Measurements from ENCODE around the gene TCEA2. TPM values are rescaled to one million over a fixed set of nuclear protein-coding genes. Genes with fewer than 3 reads are reported as not detected.

Gene TCEA2
- total RNA-seq, 2 donors from 2014 or later = 45.0 to 69.5 TPM

- Histone ChIP-seq H3K27me3 (replicated peaks; ENCODE audit: insufficient read depth) (no peaks in the 10 kb centered on the region), H3K27ac (peak within 1 kb of the TSS; percentile 68 to 76), H3K4me1 (replicated peaks) (peaks cover 9% of the 10 kb centered on the region), H3K36me3 (no peaks in the 10 kb centered on the region), H3K4me3 (peak within 1 kb of the TSS; percentile 57 to 72), H3K9me3 (no peaks in the 10 kb centered on the region)
- TF ChIP-seq POLR2A (IDR thresholded peaks at IDR 0.05) = no peak
- TF ChIP-seq CTCF (IDR thresholded peaks at IDR 0.05) = no peak
- TF ChIP-seq POLR2AphosphoS5 (IDR thresholded peaks at IDR 0.05) = no peak
- no peak for DNase-seq (ENCODE audit: low spot score)
- WGBS = 5% methylated on average over 38 of the region's 62 CpGs
- intact Hi-C loops (cut with DNase I) = no loop called here
Observed at GRCh38 chr20:64080013-64080812, 17.2 kb downstream of the TCEA2 start, which contains the start of gene OPRL1. TSS of gene OPRL1 (plus strand) at chr20:64080082. CDS start at chr20:64092721, 12,639 bp downstream.

- 82% methylated on average over 17 of the region's 17 CpGs for WGBS
- DNase-seq (ENCODE audit: low spot score) = no peak
- no peaks in the 10 kb centered on the region for H3K9me3 ChIP-seq
- no peak overlapping the region for H3K27ac ChIP-seq
- H3K4me1 ChIP-seq (replicated peaks) = peaks cover 9% of the 10 kb centered on the region
- no peak for TF ChIP-seq POLR2A (IDR thresholded peaks at IDR 0.05)
- no peak for TF ChIP-seq POLR2AphosphoS5 (IDR thresholded peaks at IDR 0.05)
- no peak for TF ChIP-seq CTCF (IDR thresholded peaks at IDR 0.05)
- H3K4me3 ChIP-seq = no peak overlapping the region
- no peaks in the 10 kb centered on the region for H3K27me3 ChIP-seq (replicated peaks; ENCODE audit: insufficient read depth)
- no peaks in the 10 kb centered on the region for H3K36me3 ChIP-seq
- intact Hi-C loops (cut with DNase I) = no loop called here
Observed at GRCh38 chr20:64080813-64081623, 18.0 kb downstream of the TCEA2 start.

GRCh38 chr20:64081624-64081964, 18.6 kb downstream of the TCEA2 start:
- H3K4me1 ChIP-seq (replicated peaks) = peaks cover 9% of the 10 kb centered on the region
- intact Hi-C loops (cut with DNase I) = no loop called here
- no peak for TF ChIP-seq POLR2A (IDR thresholded peaks at IDR 0.05)
- TF ChIP-seq POLR2AphosphoS5 (IDR thresholded peaks at IDR 0.05) = no peak
- TF ChIP-seq CTCF (IDR thresholded peaks at IDR 0.05) = no peak

GRCh38 chr20:64082126-64082731, 19.2 kb downstream of the TCEA2 start:
- Histone ChIP-seq H3K4me1 (replicated peaks) (peaks cover 9% of the 10 kb centered on the region), H3K36me3 (no peaks in the 10 kb centered on the region), H3K9me3 (no peaks in the 10 kb centered on the region), H3K27ac (no peak overlapping the region), H3K4me3 (no peak overlapping the region), H3K27me3 (replicated peaks; ENCODE audit: insufficient read depth) (no peaks in the 10 kb centered on the region)
- intact Hi-C loops (cut with DNase I) = no loop called here
- TF ChIP-seq POLR2A (IDR thresholded peaks at IDR 0.05) = no peak
- no peak for TF ChIP-seq CTCF (IDR thresholded peaks at IDR 0.05)
- no peak for TF ChIP-seq POLR2AphosphoS5 (IDR thresholded peaks at IDR 0.05)
- no peak for DNase-seq (ENCODE audit: low spot score)
- WGBS = 37% methylated on average over 13 of the region's 13 CpGs

More at GRCh38 chr20:64081624-64081964, 18.6 kb downstream of the TCEA2 start:
- Histone ChIP-seq H3K4me3 (no peak overlapping the region), H3K9me3 (no peaks in the 10 kb centered on the region), H3K27ac (no peak overlapping the region), H3K36me3 (no peaks in the 10 kb centered on the region), H3K27me3 (replicated peaks; ENCODE audit: insufficient read depth) (no peaks in the 10 kb centered on the region)
- WGBS = 91% methylated on average over 6 of the region's 6 CpGs
- no peak for DNase-seq (ENCODE audit: low spot score)

Measured in prostate gland (tissue), 2 donors.